HepG2 (cell line): Measurements from ENCODE around the gene RABGAP1. TPM values are rescaled to one million over a fixed set of nuclear protein-coding genes. Genes with fewer than 3 reads are reported as not detected.

Experiments
- E2F1 ChIP-seq: sonication (generic); formaldehyde crosslinking; IDR thresholded peaks from 2 replicates; pipeline ENCODE4 v1.5.0; 2020; ENCODE audit warnings: missing genetic modification reagents
- ESRRA ChIP-seq: sonication (generic); formaldehyde crosslinking; IDR thresholded peaks from 2 replicates; pipeline ENCODE4 v1.5.1; 2020; ENCODE audit warnings: mild to moderate bottlenecking, low read depth, missing genetic modification reagents
- HNF1B ChIP-seq: sonication (generic); formaldehyde crosslinking; IDR thresholded peaks from 2 replicates; pipeline ENCODE4 v1.5.1; 2020; ENCODE audit warnings: mild to moderate bottlenecking, moderate library complexity, missing genetic modification reagents
- KLF16 ChIP-seq, 2 experiments: sonication (generic) in 1 of 2; formaldehyde crosslinking in 1 of 2; IDR thresholded peaks; 2 replicates each; pipeline versions ENCODE4 v1.6.1 to v1.8.0; 2016 to 2023; ENCODE audit warnings: missing genetic modification reagents in 2 of 2, missing compliant biosample characterization in 1 of 2
- MXI1 ChIP-seq: IDR thresholded peaks from 3 replicates; pipeline ENCODE4 v1.6.1; 2012; ENCODE audit warnings: low read depth, low read length, inconsistent platforms, borderline replicate concordance
- SETDB1 ChIP-seq: sonication (generic); formaldehyde crosslinking; IDR thresholded peaks from 2 replicates; pipeline ENCODE4 v1.5.1; 2020; ENCODE audit warnings: missing genetic modification reagents, mild to moderate bottlenecking, borderline replicate concordance
- SSRP1 ChIP-seq: IDR thresholded peaks from 2 replicates; pipeline ENCODE4 v1.6.1; 2016; ENCODE audit warnings: control low read depth
- TCF7 ChIP-seq: sonication (generic); IDR thresholded peaks from 2 replicates; pipeline ENCODE4 v1.6.1; 2016; ENCODE audit warnings: antibody characterized with exemption, low read depth
- TERF1 ChIP-seq: sonication (generic); formaldehyde crosslinking; IDR thresholded peaks from 2 replicates; pipeline ENCODE4 v1.8.0; 2022; ENCODE audit warnings: mild to moderate bottlenecking, missing genetic modification reagents, moderate library complexity
- YY1 ChIP-seq: IDR thresholded peaks from 2 replicates; pipeline ENCODE4 v1.6.1; 2011; ENCODE audit warnings: low read length, low read depth, moderate library complexity, mild to moderate bottlenecking; ENCODE audit not compliant: insufficient read depth, insufficient replicate concordance
- ZBED4 ChIP-seq: sonication (generic); formaldehyde crosslinking; IDR thresholded peaks from 2 replicates; pipeline ENCODE4 v1.4.0; 2020; ENCODE audit warnings: missing genetic modification reagents, borderline replicate concordance
- ZBTB1 ChIP-seq: sonication (generic); formaldehyde crosslinking; IDR thresholded peaks from 2 replicates; pipeline ENCODE4 v1.4.0; 2020; ENCODE audit warnings: missing genetic modification reagents, borderline replicate concordance
- ZEB1 ChIP-seq: IDR thresholded peaks from 2 replicates; pipeline ENCODE4 v1.6.1; 2012; ENCODE audit warnings: mild to moderate bottlenecking, low read depth, inconsistent platforms; ENCODE audit not compliant: insufficient replicate concordance
- ZNF224 ChIP-seq: sonication (generic); formaldehyde crosslinking; IDR thresholded peaks from 2 replicates; pipeline ENCODE4 v1.5.0; 2020; ENCODE audit warnings: mild to moderate bottlenecking, missing genetic modification reagents
- ZNF589 ChIP-seq: sonication (generic); formaldehyde crosslinking; conservative IDR thresholded peaks from 2 replicates; pipeline ENCODE4 v1.8.0; 2022; ENCODE audit warnings: mild to moderate bottlenecking, moderate library complexity, missing genetic modification reagents
- ZNF83 ChIP-seq: sonication (generic); formaldehyde crosslinking; IDR thresholded peaks from 2 replicates; pipeline ENCODE4 v1.4.0; 2020; ENCODE audit warnings: missing genetic modification reagents, mild to moderate bottlenecking, borderline replicate concordance
- ZNF879 ChIP-seq: sonication (generic); formaldehyde crosslinking; IDR thresholded peaks from 2 replicates; pipeline ENCODE4 v1.8.1; 2023; ENCODE audit warnings: missing genetic modification reagents
- polyA plus RNA-seq, 8 experiments: library from polyadenylated mRNA; depleted of rRNA in 3 of 8; stranded (reverse) in 7 of 8; unstranded in 1 of 8; fragments of >200 nt; fragmentation: Illumina TruSeq in 4 of 8; extraction: Trizol in 4 of 8; gene quantifications; 2 replicates each; pipeline versions ENCODE4 v1.2.1 to v1.2.3, GENCODE V29; 2011 to 2016; ENCODE audit warnings: low read depth in 4 of 8, missing spikeins in 1 of 8, mixed read lengths in 1 of 8; ENCODE audit not compliant: insufficient read depth in 1 of 8
- total RNA-seq, 5 experiments: library from RNA; depleted of rRNA; stranded (reverse); fragments of >200 nt; fragmentation: Illumina TruSeq; extraction: Trizol; gene quantifications; 2 replicates each; pipeline ENCODE4 v1.2.3, GENCODE V29; 2016; ENCODE audit warnings: low read depth in 1 of 5

RABGAP1 gene
- total and polyA plus RNA-seq, 2 of the 13 experiments (the other 11 are each of a cell fraction or from before 2014, with no cell fraction given): 19.1 to 19.3 TPM

GRCh38 chr9:122904823-122905710 is 35.8 kb upstream of the RABGAP1 start, which contains the start of gene RC3H2 (continued):
- no peak; the same call in 1 of the 2 replicates for TF ChIP-seq E2F1 (CRISPR knock-in tag)
- TF ChIP-seq ESRRA (CRISPR knock-in tag): no peak; the same call in none of the 2 replicates
- no peak for TF ChIP-seq TERF1 (CRISPR knock-in tag)
- peak in 1 of 2 experiments; percentile 49; a peak in 2 of 4 replicates for TF ChIP-seq KLF16 (CRISPR knock-in tag; IDR thresholded peaks at IDR 0.05)
- no peak for TF ChIP-seq ZBED4 (CRISPR knock-in tag)
- TF ChIP-seq SSRP1 (CRISPR knock-in tag): no peak
- peak; percentile 92 for TF ChIP-seq HNF1B (CRISPR knock-in tag)
- no peak for TF ChIP-seq SETDB1 (CRISPR knock-in tag)
- TF ChIP-seq ZNF83: no peak
- TF ChIP-seq ZBTB1 (CRISPR knock-in tag): no peak
- peak; percentile 50 for TF ChIP-seq YY1
- no peak for TF ChIP-seq ZNF879 (CRISPR knock-in tag)
- TF ChIP-seq TCF7: no peak
- no peak for TF ChIP-seq ZNF589 (CRISPR knock-in tag)
- TF ChIP-seq ZNF224 (CRISPR knock-in tag): no peak
- TF ChIP-seq MXI1: peak; percentile 80; the same call in 2 of the 3 replicates
- TF ChIP-seq ZEB1: no peak
